ENCODE results near the gene CCNK. TPM values are rescaled to one million over a fixed set of nuclear protein-coding genes. Genes with fewer than 3 reads are reported as not detected.

Gene CCNK
- total RNA-seq, 4 donors from 2014 or later, result 15.0 to 35.3 (median 19.1) TPM

GRCh38 chr14:99481745-99482099, 513 bp downstream of the CCNK start:
- Histone ChIP-seq H3K27me3 (no peaks in the 10 kb centered on the region), H3K4me3 (peak overlapping the region; percentile 89 to 100 (median 94)), H3K27ac (peak overlapping the region; percentile 92 to 98 (median 95)), H3K36me3 (no peaks in the 10 kb centered on the region), H3K4me1 (peaks cover 44 to 62% of the 10 kb centered on the region in 2 donors), H3K9me3 (no peaks in the 10 kb centered on the region)
- in situ Hi-C loops (cut with MboI; ENCODE audit: low sequenced_read_pairs in 4 of 4), result no loop called here
- intact Hi-C loops (cut with DNase I; ENCODE audit: low total_unique reads), result loop anchor here (1.0 kb wide), 2 partner anchors 123 to 203 kb away; partner anchors contain the start of genes CCDC85C and CYP46A1
- ATAC-seq, result no peak
- TF ChIP-seq CTCF (IDR thresholded peaks at IDR 0.05 in 4 of 5, conservative IDR thresholded peaks at IDR 0.05 in 1 of 5) (no peak), POLR2A (IDR thresholded peaks at IDR 0.05) (no peak)
- no peak for DNase-seq

- no peak overlapping the region for H3K27ac ChIP-seq
- no peak overlapping the region for H3K4me3 ChIP-seq
- DNase-seq (no peak), ATAC-seq (no peak)
- H3K9me3 ChIP-seq, result no peaks in the 10 kb centered on the region
- TF ChIP-seq CTCF (IDR thresholded peaks at IDR 0.05 in 4 of 5, conservative IDR thresholded peaks at IDR 0.05 in 1 of 5) (no peak), POLR2A (IDR thresholded peaks at IDR 0.05) (no peak)
- intact Hi-C loops (cut with DNase I; ENCODE audit: low total_unique reads) (no loop called here), in situ Hi-C loops (cut with MboI; ENCODE audit: low sequenced_read_pairs in 4 of 4) (no loop called here)
- no peaks in the 10 kb centered on the region for H3K36me3 ChIP-seq
- no peaks in the 10 kb centered on the region for H3K27me3 ChIP-seq
- peaks cover 36 to 64% of the 10 kb centered on the region in 2 donors for H3K4me1 ChIP-seq
These were observed 2.9 kb downstream of the CCNK start for GRCh38 chr14:99484106-99484505.

DNA sequence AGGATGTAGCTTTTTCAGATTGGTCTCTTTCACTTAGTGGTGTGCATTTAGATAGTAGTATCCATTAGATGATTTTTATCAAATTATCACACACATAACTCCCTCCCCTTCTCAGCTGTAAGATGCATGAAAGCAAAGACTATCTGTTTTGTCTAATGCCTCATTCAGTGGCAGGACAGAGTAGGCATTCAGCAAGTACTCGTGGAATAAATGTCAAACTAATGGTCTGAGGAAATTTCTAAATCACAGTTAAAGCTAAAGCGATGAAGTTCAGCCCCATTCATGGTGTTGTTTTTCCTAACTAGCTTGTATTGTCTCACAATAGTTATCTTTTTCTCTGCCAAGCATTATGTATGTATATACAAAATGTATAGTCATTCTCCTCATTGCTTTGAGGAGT, 16.1 kb downstream of the CCNK start:
- ATAC-seq (no peak), DNase-seq (no peak)
- H3K36me3 ChIP-seq, result peaks cover 0 to 73% of the 10 kb centered on the region in 2 donors

GRCh38 chr14:99497894-99498293, 16.7 kb downstream of the CCNK start:
- intact Hi-C loops (cut with DNase I; ENCODE audit: low total_unique reads), result no loop called here
- H3K27ac ChIP-seq, result no peak overlapping the region
- in situ Hi-C loops (cut with MboI; ENCODE audit: low sequenced_read_pairs in 4 of 4), result no loop called here
- no peaks in the 10 kb centered on the region for H3K9me3 ChIP-seq
- TF ChIP-seq POLR2A (IDR thresholded peaks at IDR 0.05) (no peak), CTCF (IDR thresholded peaks at IDR 0.05 in 4 of 5, conservative IDR thresholded peaks at IDR 0.05 in 1 of 5) (no peak)
- ATAC-seq (no peak), DNase-seq (no peak)
- no peak overlapping the region for H3K4me3 ChIP-seq
- no peaks in the 10 kb centered on the region for H3K27me3 ChIP-seq
- H3K36me3 ChIP-seq, result peaks cover 1 to 75% of the 10 kb centered on the region in 2 donors
- no peaks in the 10 kb centered on the region for H3K4me1 ChIP-seq

More for the DNA sequence above, 16.1 kb downstream of the CCNK start:
- intact Hi-C loops (cut with DNase I; ENCODE audit: low total_unique reads) (no loop called here), in situ Hi-C loops (cut with MboI; ENCODE audit: low sequenced_read_pairs in 4 of 4) (no loop called here)
- Histone ChIP-seq H3K4me3 (no peak overlapping the region), H3K9me3 (no peaks in the 10 kb centered on the region), H3K4me1 (peaks cover 0 to 3% of the 10 kb centered on the region in 2 donors), H3K27ac (no peak overlapping the region), H3K27me3 (no peaks in the 10 kb centered on the region)
- no peak for TF ChIP-seq POLR2A (IDR thresholded peaks at IDR 0.05)

DNA sequence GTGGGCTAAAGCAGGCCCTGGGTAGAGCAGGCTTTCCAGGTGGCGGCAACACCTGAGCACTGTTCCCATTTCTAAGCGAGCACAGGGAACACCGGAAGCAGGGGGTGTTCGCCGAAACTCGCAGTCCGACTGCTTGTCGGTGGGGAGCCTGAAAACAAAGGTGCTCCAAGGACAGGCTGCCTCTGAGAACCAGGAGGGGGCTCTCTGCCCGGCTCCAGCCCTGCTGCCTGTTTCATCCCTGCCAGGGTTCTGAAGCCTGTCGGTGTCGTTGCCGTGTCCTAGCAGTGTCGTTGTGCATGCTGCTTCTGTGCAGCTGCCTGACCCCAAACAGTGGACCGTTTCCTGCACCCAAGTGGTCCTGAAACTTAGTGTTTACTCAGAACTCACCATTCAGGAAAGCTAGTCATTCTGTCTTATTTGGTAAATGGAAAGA, 21.8 kb downstream of the CCNK start:
- H3K4me1 ChIP-seq, result no peaks in the 10 kb centered on the region
- peaks cover 12 to 75% of the 10 kb centered on the region in 2 donors for H3K36me3 ChIP-seq
- H3K27ac ChIP-seq, result no peak overlapping the region
- no peaks in the 10 kb centered on the region for H3K9me3 ChIP-seq
- H3K27me3 ChIP-seq, result no peaks in the 10 kb centered on the region
- DNase-seq (no peak), ATAC-seq (no peak)
- intact Hi-C loops (cut with DNase I; ENCODE audit: low total_unique reads) (no loop called here), in situ Hi-C loops (cut with MboI; ENCODE audit: low sequenced_read_pairs in 4 of 4) (no loop called here)
- TF ChIP-seq CTCF (IDR thresholded peaks at IDR 0.05 in 4 of 5, conservative IDR thresholded peaks at IDR 0.05 in 1 of 5) (no peak), POLR2A (IDR thresholded peaks at IDR 0.05) (no peak)
- no peak overlapping the region for H3K4me3 ChIP-seq
